Esophagus squamous epithelium (tissue), 5 donors: ENCODE results near the gene NUBP2. TPM values are rescaled to one million over a fixed set of nuclear protein-coding genes. Genes with fewer than 3 reads are reported as not detected.

ENCODE experiments used
- DNase-seq: peaks from one replicate; lab custom pipeline; 2025; lab: John Stamatoyannopoulos, UW
- H3K27ac ChIP-seq, 4 donors: fragments of 200-600 bp; sonication (generic); one replicate each; pipeline ENCODE4 v1.5.1; 2016 to 2019; ENCODE audit warnings: mild to moderate bottlenecking in 1 of 4
- H3K27me3 ChIP-seq, 4 donors: fragments of 200-600 bp; sonication (generic); 1 replicate in 3 of 4; 2 replicates in 1 of 4; pipeline versions ENCODE4 v1.5.1 to v1.6.0; 2017 to 2021; ENCODE audit warnings: antibody characterized with exemption in 1 of 4
- H3K36me3 ChIP-seq, 3 donors: fragments of 200-600 bp; sonication (generic); one replicate each; pipeline ENCODE4 v1.5.1; 2016 to 2019
- H3K4me1 ChIP-seq, 3 donors: fragments of 200-600 bp; sonication (generic); one replicate each; pipeline ENCODE4 v1.5.1; 2017 to 2019
- H3K4me3 ChIP-seq, 4 donors: fragments of 200-600 bp; sonication (generic); 1 replicate in 3 of 4; 2 replicates in 1 of 4; pipeline ENCODE4 v1.5.1; 2016 to 2019; ENCODE audit warnings: mild to moderate bottlenecking in 2 of 4, moderate library complexity in 1 of 4
- H3K9me3 ChIP-seq, 3 donors: fragments of 200-600 bp; sonication (generic); one replicate each; pipeline ENCODE4 v1.5.1; 2016 to 2019
- CTCF ChIP-seq, 6 experiments: fragments of 450-650 bp in 4 of 6; fragments of 200-600 bp in 2 of 6; sonication (generic) in 2 of 6; IDR thresholded peaks; one replicate each; pipeline ENCODE4 v1.5.1; 2016 to 2019; ENCODE audit warnings: antibody characterized with exemption in 6 of 6, mild to moderate bottlenecking in 4 of 6, moderate library complexity in 4 of 6
- POLR2A ChIP-seq, 4 donors: fragments of 450-650 bp; IDR thresholded peaks; one replicate each; pipeline ENCODE4 v1.6.1; 2017; ENCODE audit warnings: antibody characterized with exemption in 4 of 4, mild to moderate bottlenecking in 4 of 4, moderate library complexity in 3 of 4
- WGBS, 2 donors: methylation state at CpG; one replicate each; pipeline ENCODE4 v1.1.5; 2018; 5-methylcytosine and 5-hydroxymethylcytosine counted together
- intact Hi-C: fragments of 100-400 bp; cut with DNase I; formaldehyde crosslinking; loops from one replicate; pipeline ENCODE4 v1.15.0; 2022
- total RNA-seq, 4 donors: library from RNA; depleted of rRNA; stranded (reverse); fragments of >200 nt; gene quantifications; one replicate each; pipeline ENCODE4 v1.1.0, GENCODE V29; 2016
- donor health status: DM: yes; HTN: yes; CAD: no.

The NUBP2 gene
- total RNA-seq, 4 donors from 2014 or later = 71.4 to 91.5 (median 79.5) TPM

GRCh38 chr16:1740781-1741490 lies 41.8 kb upstream of the NUBP2 start:
- DNase-seq = no peak
- intact Hi-C loops = no loop called here
- H3K27me3 ChIP-seq = no peaks in the 10 kb centered on the region

DNA sequence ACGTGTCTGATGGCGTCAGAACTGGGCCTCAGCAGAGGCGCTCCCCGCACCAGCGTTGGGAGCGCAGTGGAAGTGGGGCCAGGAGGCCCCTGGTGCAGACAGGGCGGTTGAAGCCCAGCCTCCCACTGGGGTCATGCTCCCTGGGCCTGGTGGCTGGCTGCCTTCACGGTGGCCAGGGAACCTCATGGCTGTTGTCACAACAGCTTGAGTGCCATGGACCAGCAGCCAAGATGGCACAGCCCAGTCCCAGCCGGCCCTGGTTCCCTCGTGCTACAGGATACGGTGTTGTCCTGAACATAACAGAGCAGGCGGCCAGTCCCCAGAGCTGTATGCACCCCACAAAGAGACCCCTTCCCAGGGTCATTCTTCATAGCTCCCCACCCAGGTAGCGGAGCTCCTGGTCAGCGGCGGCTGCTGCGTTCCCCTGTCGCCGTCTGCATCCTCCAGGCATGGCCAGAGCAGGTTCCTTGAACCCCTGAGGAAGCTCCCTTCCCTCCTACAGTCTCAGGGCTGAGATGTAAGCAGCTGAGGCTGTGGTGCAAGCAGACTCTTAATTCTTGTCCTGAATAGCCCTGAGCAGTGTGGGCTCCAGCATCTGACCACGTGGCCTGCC lies 41.1 kb upstream of the NUBP2 start:
- peaks cover 0 to 6% (median 0%) of the 10 kb centered on the region in 3 donors for H3K4me1 ChIP-seq
- intact Hi-C loops = no loop called here
- WGBS, 2 donors = 100% methylated on average over 1 of the region's 19 CpGs; no CpG with 5 or more reads in 1 of the 2 donors
- H3K4me3 ChIP-seq = no peak overlapping the region
- no peak for DNase-seq
- no peak overlapping the region for H3K27ac ChIP-seq
- no peak for TF ChIP-seq POLR2A (IDR thresholded peaks at IDR 0.05)
- TF ChIP-seq CTCF (IDR thresholded peaks at IDR 0.05) = no peak
- peaks cover 15 to 63% (median 17%) of the 10 kb centered on the region in 3 donors for H3K36me3 ChIP-seq
- H3K27me3 ChIP-seq = no peaks in the 10 kb centered on the region
- no peaks in the 10 kb centered on the region for H3K9me3 ChIP-seq

More at GRCh38 chr16:1740781-1741490, 41.8 kb upstream of the NUBP2 start:
- Histone ChIP-seq H3K4me3 (no peak overlapping the region), H3K4me1 (peaks cover 0 to 6% (median 0%) of the 10 kb centered on the region in 3 donors), H3K27ac (no peak overlapping the region), H3K36me3 (peaks cover 15 to 56% (median 17%) of the 10 kb centered on the region in 3 donors), H3K9me3 (no peaks in the 10 kb centered on the region)
- TF ChIP-seq POLR2A (IDR thresholded peaks at IDR 0.05) = no peak
- TF ChIP-seq CTCF (IDR thresholded peaks at IDR 0.05) = no peak
- WGBS, 2 donors = 85 to 100% methylated on average over 4 to 10 of the region's 30 CpGs

DNA sequence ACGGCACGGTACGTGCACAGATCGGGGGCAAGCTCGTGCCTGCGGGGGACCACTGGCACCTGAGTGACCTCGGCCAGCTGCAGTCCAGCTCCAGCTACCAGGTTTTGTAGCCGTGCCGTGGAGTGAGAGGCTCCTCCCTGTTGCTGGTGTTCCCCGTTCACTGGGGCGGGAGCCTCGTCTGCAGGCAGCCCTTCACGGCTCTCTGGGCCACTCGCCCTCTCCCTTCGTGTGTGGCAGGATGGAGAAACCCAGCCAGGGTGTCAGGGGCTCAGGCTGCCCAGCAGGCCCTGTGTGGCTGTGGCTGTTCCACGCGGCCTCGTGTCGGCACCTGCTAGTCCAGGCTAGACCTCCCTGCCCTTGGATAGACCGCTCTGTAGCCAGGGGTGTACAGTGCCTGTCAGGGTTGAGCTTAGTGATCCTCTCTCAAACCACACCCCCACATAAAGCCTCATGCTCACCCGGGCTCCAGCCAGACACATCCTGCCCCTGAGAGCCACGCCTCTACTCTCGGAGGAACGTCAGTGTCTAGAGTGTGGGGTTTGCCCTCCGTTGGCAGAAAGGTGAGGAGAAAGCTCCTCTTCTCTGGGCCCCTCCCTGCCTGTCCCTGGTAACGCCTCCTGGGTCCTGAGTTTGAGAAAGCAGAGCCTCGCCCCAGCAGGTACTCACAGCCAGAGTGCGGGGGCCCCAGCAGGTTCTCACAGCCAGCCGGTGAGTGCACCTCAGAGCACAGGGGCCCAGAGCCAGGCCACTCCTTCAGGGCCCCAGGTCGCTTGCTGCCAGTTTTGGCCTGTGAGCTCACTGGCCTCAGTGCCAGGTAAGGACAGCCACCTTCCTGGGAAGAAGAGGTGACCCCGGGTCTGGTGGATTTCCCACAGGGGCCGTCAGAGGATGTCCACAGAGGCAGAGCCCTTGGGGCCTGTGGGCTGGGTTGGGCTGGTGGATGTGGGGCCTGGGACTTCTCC lies 39.1 kb upstream of the NUBP2 start:
- Histone ChIP-seq H3K27me3 (no peaks in the 10 kb centered on the region), H3K4me1 (peaks cover 0 to 6% (median 0%) of the 10 kb centered on the region in 3 donors), H3K9me3 (no peaks in the 10 kb centered on the region), H3K27ac (no peak overlapping the region), H3K4me3 (no peak overlapping the region), H3K36me3 (peaks cover 28 to 83% (median 34%) of the 10 kb centered on the region in 3 donors)
- TF ChIP-seq POLR2A (IDR thresholded peaks at IDR 0.05) = no peak
- no peak for TF ChIP-seq CTCF (IDR thresholded peaks at IDR 0.05)
- intact Hi-C loops = no loop called here
- 80 to 90% methylated on average over 5 to 13 of the region's 32 CpGs for WGBS, 2 donors
- no peak for DNase-seq

DNA sequence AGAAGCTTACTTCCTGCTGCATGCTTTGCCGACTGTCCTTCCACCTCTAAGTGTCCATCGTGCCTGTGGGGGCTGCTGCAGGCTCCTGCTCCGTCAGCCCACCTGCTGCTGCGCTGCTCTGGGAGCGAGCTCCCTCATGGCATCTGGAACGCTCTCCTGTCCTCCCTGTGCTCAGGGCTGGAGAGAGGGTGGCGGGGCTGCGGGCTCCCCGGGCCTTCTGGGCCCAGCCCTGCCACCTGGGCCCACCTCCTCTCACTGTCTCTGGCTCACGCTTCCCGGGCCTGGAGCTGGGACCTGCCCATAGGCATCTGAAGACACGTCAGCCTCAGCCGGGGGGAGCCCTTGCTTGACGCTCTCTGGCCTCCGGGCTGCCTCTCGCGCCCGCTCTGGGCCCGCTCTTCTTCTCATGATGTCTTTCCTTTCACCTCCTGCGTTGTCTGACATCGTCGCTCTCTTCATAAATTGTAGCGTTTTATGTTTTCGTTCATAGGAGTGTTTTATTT lies 38.4 kb upstream of the NUBP2 start:
- Histone ChIP-seq H3K36me3 (peaks cover 31 to 90% (median 38%) of the 10 kb centered on the region in 3 donors), H3K4me1 (peaks cover 0 to 6% (median 0%) of the 10 kb centered on the region in 3 donors), H3K4me3 (no peak overlapping the region), H3K9me3 (no peaks in the 10 kb centered on the region), H3K27me3 (no peaks in the 10 kb centered on the region), H3K27ac (no peak overlapping the region)
- DNase-seq = no peak
- TF ChIP-seq CTCF (IDR thresholded peaks at IDR 0.05) (no peak), POLR2A (IDR thresholded peaks at IDR 0.05) (no peak)
- intact Hi-C loops = no loop called here
- 83 to 91% methylated on average over 14 to 15 of the region's 24 CpGs for WGBS, 2 donors
